Measurements from ENCODE around the gene CDKN2AIPNL.

CDKN2AIPNL gene, protein sequence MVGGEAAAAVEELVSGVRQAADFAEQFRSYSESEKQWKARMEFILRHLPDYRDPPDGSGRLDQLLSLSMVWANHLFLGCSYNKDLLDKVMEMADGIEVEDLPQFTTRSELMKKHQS

GRCh38 chr5:134411546-134412266 is at the start of gene CDKN2AIPNL:
TSS of gene CDKN2AIPNL (minus strand) at chr5:134411881. CDS start at chr5:134411854, 27 bp downstream.
- TF ChIP-seq CTCF (IDR thresholded peaks at IDR 0.05; ENCODE audit: borderline replicate concordance, insufficient read depth, low read depth, low read length) = peak; percentile 82
- peak within 1 kb of the TSS; percentile 94 for H3K4me3 ChIP-seq (ENCODE audit: low read depth, low read length)

- no peak overlapping the region for H3K4me3 ChIP-seq (ENCODE audit: low read depth, low read length)
- no peak for TF ChIP-seq CTCF (IDR thresholded peaks at IDR 0.05; ENCODE audit: borderline replicate concordance, insufficient read depth, low read depth, low read length)
Measured at GRCh38 chr5:134460551-134460950, 48.9 kb upstream of the CDKN2AIPNL start.

- no peak for TF ChIP-seq CTCF (IDR thresholded peaks at IDR 0.05; ENCODE audit: borderline replicate concordance, insufficient read depth, low read depth, low read length)
- no peak overlapping the region for H3K4me3 ChIP-seq (ENCODE audit: low read depth, low read length)
Measured at GRCh38 chr5:134459491-134459890, 47.8 kb upstream of the CDKN2AIPNL start.

DNA sequence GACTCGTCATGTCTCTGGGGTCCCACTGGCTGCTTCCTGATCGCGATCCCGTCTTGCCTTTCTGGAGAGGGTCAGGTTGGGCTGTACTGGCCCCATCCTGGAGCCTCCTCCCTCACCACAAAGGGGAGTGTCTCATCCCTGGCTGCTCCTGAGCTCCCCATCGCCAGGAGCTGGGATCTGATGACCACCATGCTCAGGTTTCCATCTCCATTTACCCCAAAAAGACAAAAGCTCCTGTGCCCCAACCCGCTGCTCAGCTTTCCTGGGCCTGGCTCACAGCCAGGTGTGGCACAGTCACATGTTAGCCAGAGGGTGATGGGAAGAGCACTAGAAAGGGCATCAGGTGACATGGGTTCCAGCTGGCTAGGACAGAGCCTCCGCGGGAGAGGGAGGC is 47.3 kb upstream of the CDKN2AIPNL start:
- TF ChIP-seq CTCF (IDR thresholded peaks at IDR 0.05; ENCODE audit: borderline replicate concordance, insufficient read depth, low read depth, low read length) = no peak
- H3K4me3 ChIP-seq (ENCODE audit: low read depth, low read length) = no peak overlapping the region

DNA sequence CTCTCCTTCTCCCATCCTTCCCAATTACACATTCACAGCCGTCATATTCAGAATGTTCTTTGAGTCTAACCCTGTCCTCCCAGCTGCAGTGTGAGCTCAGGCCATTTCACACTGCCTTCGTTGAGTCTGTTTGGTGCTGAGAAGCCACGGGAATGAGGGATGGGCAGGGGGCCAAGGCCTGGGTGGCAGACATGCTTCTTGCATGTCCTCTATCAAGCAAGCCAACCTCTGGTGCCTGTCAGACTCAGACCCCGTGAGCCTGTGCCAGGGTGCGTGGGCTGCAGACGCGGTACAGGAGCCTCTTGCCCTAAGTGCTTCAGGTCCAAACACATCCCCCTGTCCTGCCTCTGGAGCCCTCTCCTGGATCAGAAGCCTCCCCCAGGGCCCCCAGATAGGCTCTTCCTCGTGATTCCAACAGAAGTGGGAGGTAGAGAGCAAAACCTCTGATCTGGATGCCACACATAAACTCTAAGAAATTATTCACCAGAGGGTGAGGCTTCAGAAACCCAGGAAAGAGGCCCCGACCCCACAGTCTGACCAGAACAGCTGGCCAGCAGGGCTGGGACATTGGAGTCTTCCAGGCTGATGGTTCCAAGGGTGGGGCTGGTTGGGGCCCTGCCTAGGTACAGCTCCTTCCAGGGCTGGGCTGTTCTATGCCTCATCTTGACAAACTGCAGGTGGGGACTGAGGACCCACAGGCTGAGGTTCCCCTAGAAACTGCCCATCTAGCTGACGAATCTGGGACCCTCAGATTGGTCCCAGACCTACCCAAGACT is 46.7 kb upstream of the CDKN2AIPNL start:
- no peak overlapping the region for H3K4me3 ChIP-seq (ENCODE audit: low read depth, low read length)
- TF ChIP-seq CTCF (IDR thresholded peaks at IDR 0.05; ENCODE audit: borderline replicate concordance, insufficient read depth, low read depth, low read length) = no peak

DNA sequence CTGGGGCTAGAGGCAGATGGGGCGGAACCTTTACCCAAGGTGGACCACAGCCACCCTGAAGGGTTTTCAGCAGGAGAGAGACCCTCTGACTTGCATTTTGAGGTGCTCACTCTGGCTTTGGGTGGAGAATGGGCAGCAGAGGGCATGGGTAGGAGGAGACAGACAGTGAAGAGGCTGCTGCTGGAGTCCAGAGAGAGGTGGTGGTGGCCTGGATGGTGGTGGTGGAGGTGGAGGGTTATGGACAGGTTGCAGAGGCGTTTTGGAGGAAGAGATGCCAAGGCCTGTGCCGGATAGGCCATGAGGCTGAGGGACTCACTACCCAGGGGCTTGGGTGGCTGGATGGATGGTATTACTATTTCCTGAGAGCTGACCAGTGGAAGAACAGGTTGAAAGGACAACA is 46.1 kb upstream of the CDKN2AIPNL start:
- no peak for TF ChIP-seq CTCF (IDR thresholded peaks at IDR 0.05; ENCODE audit: borderline replicate concordance, insufficient read depth, low read depth, low read length)
- H3K4me3 ChIP-seq (ENCODE audit: low read depth, low read length) = no peak overlapping the region

All from GM12875 (cell line).